ENCODE data around the gene RAP1B.

Gene RAP1B

GRCh38 chr12:68646484-68646883 lies 35.8 kb downstream of the RAP1B start:
- no peak for DNase-seq (ENCODE audit: low spot score)
- in situ Hi-C loops (cut with MboI; ENCODE audit: low pct_unique_long_range_greater_than_20kb, low sequenced_read_pairs, unreplicated experiment): no loop called here
- no peak for TF ChIP-seq CTCF (IDR thresholded peaks at IDR 0.05; ENCODE audit: extremely low read depth, insufficient read depth, missing control alignments)

GRCh38 chr12:68647507-68647906 lies 36.8 kb downstream of the RAP1B start:
- no peak for TF ChIP-seq CTCF (IDR thresholded peaks at IDR 0.05; ENCODE audit: extremely low read depth, insufficient read depth, missing control alignments)
- in situ Hi-C loops (cut with MboI; ENCODE audit: low pct_unique_long_range_greater_than_20kb, low sequenced_read_pairs, unreplicated experiment): no loop called here
- DNase-seq (ENCODE audit: low spot score): no peak

- no peak for DNase-seq (ENCODE audit: low spot score)
- no peak for TF ChIP-seq CTCF (IDR thresholded peaks at IDR 0.05; ENCODE audit: extremely low read depth, insufficient read depth, missing control alignments)
- in situ Hi-C loops (cut with MboI; ENCODE audit: low pct_unique_long_range_greater_than_20kb, low sequenced_read_pairs, unreplicated experiment): no loop called here
Observed at GRCh38 chr12:68648179-68648578, 37.5 kb downstream of the RAP1B start.

GRCh38 chr12:68665016-68665569 lies 54.4 kb downstream of the RAP1B start:
- no peak for TF ChIP-seq CTCF (IDR thresholded peaks at IDR 0.05; ENCODE audit: extremely low read depth, insufficient read depth, missing control alignments)
- no peak for DNase-seq (ENCODE audit: low spot score)
- in situ Hi-C loops (cut with MboI; ENCODE audit: low pct_unique_long_range_greater_than_20kb, low sequenced_read_pairs, unreplicated experiment): no loop called here

GRCh38 chr12:68667291-68667690 lies 56.6 kb downstream of the RAP1B start:
- no peak for DNase-seq (ENCODE audit: low spot score)
- in situ Hi-C loops (cut with MboI; ENCODE audit: low pct_unique_long_range_greater_than_20kb, low sequenced_read_pairs, unreplicated experiment): no loop called here
- TF ChIP-seq CTCF (IDR thresholded peaks at IDR 0.05; ENCODE audit: extremely low read depth, insufficient read depth, missing control alignments): no peak

GRCh38 chr12:68667896-68668295 lies 57.2 kb downstream of the RAP1B start:
- no peak for TF ChIP-seq CTCF (IDR thresholded peaks at IDR 0.05; ENCODE audit: extremely low read depth, insufficient read depth, missing control alignments)
- DNase-seq (ENCODE audit: low spot score): no peak
- in situ Hi-C loops (cut with MboI; ENCODE audit: low pct_unique_long_range_greater_than_20kb, low sequenced_read_pairs, unreplicated experiment): no loop called here

- no peak for DNase-seq (ENCODE audit: low spot score)
- in situ Hi-C loops (cut with MboI; ENCODE audit: low pct_unique_long_range_greater_than_20kb, low sequenced_read_pairs, unreplicated experiment): no loop called here
- TF ChIP-seq CTCF (IDR thresholded peaks at IDR 0.05; ENCODE audit: extremely low read depth, insufficient read depth, missing control alignments): no peak
Observed at GRCh38 chr12:68671179-68671578, 60.5 kb downstream of the RAP1B start.

All from GM13977 (cell line).